Neural cell (in vitro differentiated cells): Measurements from ENCODE around the gene FOXP2.

Source experiments
- EP300 ChIP-seq: fragments of 450-650 bp; conservative IDR thresholded peaks from 2 replicates; pipeline ENCODE4 v1.6.1; 2014; ENCODE audit warnings: antibody characterized with exemption, mild to moderate bottlenecking, moderate library complexity; ENCODE audit not compliant: poor library complexity, severe bottlenecking
- EZH2 ChIP-seq: fragments of 200-600, 300-800 bp; shearing (Covaris generic), sonication (generic); IDR thresholded peaks from 2 replicates; pipeline ENCODE4 v1.6.1; 2014; ENCODE audit warnings: antibody characterized with exemption, low read length, borderline replicate concordance, mild to moderate bottlenecking; ENCODE audit not compliant: insufficient read depth, poor library complexity, severe bottlenecking
- MXI1 ChIP-seq: fragments of 450-650 bp; conservative IDR thresholded peaks from 2 replicates; pipeline ENCODE4 v1.6.1; 2014; ENCODE audit warnings: antibody characterized with exemption, mild to moderate bottlenecking; ENCODE audit not compliant: poor library complexity, severe bottlenecking
- POLR2AphosphoS5 ChIP-seq: IDR thresholded peaks from 2 replicates; pipeline ENCODE4 v1.6.1; 2012
- RAD21 ChIP-seq: fragments of 450-650 bp; conservative IDR thresholded peaks from 2 replicates; pipeline ENCODE4 v1.6.1; 2014; ENCODE audit warnings: antibody characterized with exemption, mild to moderate bottlenecking, moderate library complexity
- SMC3 ChIP-seq: fragments of 450-650 bp; conservative IDR thresholded peaks from 2 replicates; pipeline ENCODE4 v1.6.1; 2014; ENCODE audit warnings: antibody characterized with exemption, mild to moderate bottlenecking, moderate library complexity; ENCODE audit not compliant: poor library complexity
- TAF1 ChIP-seq: IDR thresholded peaks from 2 replicates; pipeline ENCODE4 v1.6.1; 2012; ENCODE audit warnings: low read depth
- TF ChIP-seq, protein P1 (sequence below): fragments of 450-650 bp; IDR thresholded peaks from 2 replicates; pipeline ENCODE4 v1.5.1; 2014; ENCODE audit warnings: antibody characterized with exemption, mild to moderate bottlenecking, moderate library complexity; ENCODE audit not compliant: poor library complexity, severe bottlenecking
- TF ChIP-seq, protein P2 (sequence below): IDR thresholded peaks from 2 replicates; pipeline ENCODE4 v1.6.1; 2012; ENCODE audit warnings: borderline replicate concordance

DNA sequence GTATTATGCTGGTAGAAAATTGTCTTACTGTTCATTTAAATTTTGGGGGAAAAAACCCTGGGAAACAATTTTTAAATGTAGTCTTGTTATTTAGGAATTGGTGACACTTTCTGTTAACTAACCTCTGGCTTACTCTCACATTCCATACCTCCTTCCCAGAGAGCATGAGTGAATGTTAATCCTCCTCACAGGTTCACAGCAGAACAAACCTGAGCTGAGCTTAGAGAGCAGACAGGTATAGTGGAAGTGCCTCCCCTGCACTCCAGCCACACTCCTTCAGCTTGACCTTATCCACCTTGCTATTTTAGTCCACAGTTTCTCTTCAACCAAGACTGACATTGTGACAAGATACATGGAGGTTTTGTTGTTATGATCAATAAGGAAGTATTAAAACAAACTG lies 235.9 kb downstream of the FOXP2 start:
- TF ChIP-seq, protein P1, sequence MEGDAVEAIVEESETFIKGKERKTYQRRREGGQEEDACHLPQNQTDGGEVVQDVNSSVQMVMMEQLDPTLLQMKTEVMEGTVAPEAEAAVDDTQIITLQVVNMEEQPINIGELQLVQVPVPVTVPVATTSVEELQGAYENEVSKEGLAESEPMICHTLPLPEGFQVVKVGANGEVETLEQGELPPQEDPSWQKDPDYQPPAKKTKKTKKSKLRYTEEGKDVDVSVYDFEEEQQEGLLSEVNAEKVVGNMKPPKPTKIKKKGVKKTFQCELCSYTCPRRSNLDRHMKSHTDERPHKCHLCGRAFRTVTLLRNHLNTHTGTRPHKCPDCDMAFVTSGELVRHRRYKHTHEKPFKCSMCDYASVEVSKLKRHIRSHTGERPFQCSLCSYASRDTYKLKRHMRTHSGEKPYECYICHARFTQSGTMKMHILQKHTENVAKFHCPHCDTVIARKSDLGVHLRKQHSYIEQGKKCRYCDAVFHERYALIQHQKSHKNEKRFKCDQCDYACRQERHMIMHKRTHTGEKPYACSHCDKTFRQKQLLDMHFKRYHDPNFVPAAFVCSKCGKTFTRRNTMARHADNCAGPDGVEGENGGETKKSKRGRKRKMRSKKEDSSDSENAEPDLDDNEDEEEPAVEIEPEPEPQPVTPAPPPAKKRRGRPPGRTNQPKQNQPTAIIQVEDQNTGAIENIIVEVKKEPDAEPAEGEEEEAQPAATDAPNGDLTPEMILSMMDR, result no peak
- TF ChIP-seq EP300 (no peak), EZH2 (no peak), MXI1 (no peak), SMC3 (no peak), RAD21 (no peak), POLR2AphosphoS5 (no peak), TAF1 (no peak)
- TF ChIP-seq, protein P2, sequence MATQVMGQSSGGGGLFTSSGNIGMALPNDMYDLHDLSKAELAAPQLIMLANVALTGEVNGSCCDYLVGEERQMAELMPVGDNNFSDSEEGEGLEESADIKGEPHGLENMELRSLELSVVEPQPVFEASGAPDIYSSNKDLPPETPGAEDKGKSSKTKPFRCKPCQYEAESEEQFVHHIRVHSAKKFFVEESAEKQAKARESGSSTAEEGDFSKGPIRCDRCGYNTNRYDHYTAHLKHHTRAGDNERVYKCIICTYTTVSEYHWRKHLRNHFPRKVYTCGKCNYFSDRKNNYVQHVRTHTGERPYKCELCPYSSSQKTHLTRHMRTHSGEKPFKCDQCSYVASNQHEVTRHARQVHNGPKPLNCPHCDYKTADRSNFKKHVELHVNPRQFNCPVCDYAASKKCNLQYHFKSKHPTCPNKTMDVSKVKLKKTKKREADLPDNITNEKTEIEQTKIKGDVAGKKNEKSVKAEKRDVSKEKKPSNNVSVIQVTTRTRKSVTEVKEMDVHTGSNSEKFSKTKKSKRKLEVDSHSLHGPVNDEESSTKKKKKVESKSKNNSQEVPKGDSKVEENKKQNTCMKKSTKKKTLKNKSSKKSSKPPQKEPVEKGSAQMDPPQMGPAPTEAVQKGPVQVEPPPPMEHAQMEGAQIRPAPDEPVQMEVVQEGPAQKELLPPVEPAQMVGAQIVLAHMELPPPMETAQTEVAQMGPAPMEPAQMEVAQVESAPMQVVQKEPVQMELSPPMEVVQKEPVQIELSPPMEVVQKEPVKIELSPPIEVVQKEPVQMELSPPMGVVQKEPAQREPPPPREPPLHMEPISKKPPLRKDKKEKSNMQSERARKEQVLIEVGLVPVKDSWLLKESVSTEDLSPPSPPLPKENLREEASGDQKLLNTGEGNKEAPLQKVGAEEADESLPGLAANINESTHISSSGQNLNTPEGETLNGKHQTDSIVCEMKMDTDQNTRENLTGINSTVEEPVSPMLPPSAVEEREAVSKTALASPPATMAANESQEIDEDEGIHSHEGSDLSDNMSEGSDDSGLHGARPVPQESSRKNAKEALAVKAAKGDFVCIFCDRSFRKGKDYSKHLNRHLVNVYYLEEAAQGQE, result no peak
